22Rv1 (cell line): ENCODE data around the gene CEBPE.

Source experiments
- H3K27ac ChIP-seq: fragments of 450-650 bp; 2 replicates; pipeline ENCODE4 v1.5.1; 2017
- ZFX ChIP-seq: fragments of 450-650 bp; IDR thresholded peaks from 2 replicates; pipeline ENCODE4 v1.6.1; 2017; ENCODE audit warnings: antibody characterized with exemption, borderline replicate concordance
- TF ChIP-seq, protein P1 (sequence below): fragments of 450-650 bp; IDR thresholded peaks from 2 replicates; pipeline ENCODE4 v1.5.1; 2017; ENCODE audit warnings: mild to moderate bottlenecking

The CEBPE gene

DNA sequence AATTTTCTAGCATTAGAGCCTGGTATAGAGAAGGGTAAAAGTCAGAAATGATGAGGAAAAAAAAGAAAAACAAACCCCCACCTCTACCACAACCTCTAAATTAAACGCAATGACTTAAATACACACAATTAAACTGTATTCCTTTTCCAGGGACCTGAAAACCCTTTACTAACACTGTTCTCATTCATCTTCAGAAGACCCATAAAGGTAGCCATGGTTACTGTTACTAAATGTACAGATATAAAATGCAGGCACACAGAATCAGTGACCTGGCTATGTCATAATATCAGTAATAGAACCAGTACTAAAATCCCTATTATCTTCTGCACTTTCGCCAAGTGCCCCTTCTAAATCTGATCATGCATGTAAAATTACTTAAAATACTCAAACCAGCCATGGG lies 25.5 kb downstream of the CEBPE start:
- peak overlapping the region; percentile 92; the same call in 1 of the 2 replicates for H3K27ac ChIP-seq

DNA sequence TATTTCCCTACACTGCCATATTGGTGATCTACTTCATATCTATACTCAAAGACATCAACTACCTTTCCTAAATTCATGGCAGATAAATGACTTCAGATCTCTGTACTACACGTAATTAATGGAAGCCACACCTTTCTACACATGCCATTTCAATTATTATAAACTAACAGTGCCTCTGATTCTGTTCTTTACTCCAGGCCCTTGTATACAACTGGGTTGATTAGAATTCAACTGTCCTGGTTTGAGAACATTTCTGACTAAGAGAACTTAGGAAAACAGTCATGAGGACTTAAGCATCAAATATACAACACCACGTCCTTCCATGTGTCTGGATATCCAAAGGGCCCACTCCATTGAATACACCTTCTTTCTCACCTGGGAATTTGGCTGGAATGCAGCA lies 26.0 kb downstream of the CEBPE start:
- no peak overlapping the region for H3K27ac ChIP-seq
- TF ChIP-seq, protein P1, sequence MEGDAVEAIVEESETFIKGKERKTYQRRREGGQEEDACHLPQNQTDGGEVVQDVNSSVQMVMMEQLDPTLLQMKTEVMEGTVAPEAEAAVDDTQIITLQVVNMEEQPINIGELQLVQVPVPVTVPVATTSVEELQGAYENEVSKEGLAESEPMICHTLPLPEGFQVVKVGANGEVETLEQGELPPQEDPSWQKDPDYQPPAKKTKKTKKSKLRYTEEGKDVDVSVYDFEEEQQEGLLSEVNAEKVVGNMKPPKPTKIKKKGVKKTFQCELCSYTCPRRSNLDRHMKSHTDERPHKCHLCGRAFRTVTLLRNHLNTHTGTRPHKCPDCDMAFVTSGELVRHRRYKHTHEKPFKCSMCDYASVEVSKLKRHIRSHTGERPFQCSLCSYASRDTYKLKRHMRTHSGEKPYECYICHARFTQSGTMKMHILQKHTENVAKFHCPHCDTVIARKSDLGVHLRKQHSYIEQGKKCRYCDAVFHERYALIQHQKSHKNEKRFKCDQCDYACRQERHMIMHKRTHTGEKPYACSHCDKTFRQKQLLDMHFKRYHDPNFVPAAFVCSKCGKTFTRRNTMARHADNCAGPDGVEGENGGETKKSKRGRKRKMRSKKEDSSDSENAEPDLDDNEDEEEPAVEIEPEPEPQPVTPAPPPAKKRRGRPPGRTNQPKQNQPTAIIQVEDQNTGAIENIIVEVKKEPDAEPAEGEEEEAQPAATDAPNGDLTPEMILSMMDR: no peak
- no peak for TF ChIP-seq ZFX

More for the DNA sequence above, 25.5 kb downstream of the CEBPE start:
- TF ChIP-seq, protein P1: no peak
- TF ChIP-seq ZFX: no peak

DNA sequence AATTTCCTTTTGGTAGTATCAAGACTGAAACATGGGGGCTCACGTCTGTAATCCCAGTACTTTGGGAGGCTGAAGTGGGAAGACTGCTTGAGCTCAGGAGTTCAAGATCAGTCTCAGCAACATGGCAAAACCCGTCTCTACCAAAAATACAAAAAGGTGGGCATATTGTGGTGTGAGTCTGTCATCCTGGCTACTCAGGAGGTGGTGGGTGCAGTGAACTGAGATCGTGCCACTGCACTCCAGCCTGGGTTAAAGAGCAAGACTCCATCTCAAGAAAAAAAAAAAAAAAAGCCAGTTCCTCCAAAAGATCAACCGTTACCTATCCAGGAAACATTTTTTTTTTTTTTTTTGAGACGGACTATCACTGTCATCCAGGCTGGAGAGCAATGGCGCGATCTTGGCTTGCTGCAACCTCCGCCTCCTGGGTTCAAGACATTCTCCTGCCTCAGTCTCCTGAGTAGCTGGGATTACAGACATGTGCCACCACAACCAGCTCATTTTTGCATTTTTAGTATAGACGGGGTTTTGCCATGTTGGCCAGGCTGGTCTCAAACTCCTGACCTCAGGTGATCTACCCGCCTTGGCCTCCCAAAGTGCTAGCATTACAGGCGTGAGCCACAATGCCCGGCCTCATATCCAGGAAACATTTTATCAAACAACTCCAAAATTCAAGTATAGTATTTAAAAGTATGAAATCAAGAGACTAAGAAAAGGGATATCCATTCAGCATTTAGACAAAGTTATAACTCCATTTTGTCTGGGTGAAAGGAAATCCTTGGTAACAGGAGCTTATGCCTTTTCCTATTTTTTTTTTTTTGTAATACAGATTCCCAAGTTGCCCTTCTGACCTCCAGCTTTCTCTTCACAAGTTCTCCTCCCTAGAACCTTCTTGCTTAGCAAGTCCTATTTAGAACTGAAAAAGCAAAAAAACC lies 27.5 kb downstream of the CEBPE start:
- H3K27ac ChIP-seq: no peak overlapping the region
- no peak for TF ChIP-seq ZFX
- TF ChIP-seq, protein P1: no peak

DNA sequence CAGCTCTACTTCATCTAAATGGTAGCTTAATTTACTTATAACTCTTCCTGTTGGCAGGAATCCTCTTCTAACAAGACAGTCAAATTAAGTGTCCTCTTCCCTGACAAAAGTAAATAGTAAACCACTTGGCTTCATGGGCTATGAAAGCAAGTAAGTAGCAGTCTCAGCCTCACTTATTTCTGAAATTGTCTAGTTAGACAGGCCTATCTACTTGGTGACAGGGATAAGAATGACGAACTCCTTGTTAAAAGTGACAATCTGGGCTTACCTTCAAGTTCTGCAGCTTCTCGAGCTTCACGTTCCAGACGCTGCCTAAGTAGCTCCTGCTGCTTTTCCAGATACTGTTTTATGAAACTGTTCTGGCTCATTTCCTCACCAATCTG lies 28.8 kb downstream of the CEBPE start:
- peak overlapping the region; percentile 3; the same call in 1 of the 2 replicates for H3K27ac ChIP-seq
- TF ChIP-seq, protein P1: no peak
- TF ChIP-seq ZFX: no peak

DNA sequence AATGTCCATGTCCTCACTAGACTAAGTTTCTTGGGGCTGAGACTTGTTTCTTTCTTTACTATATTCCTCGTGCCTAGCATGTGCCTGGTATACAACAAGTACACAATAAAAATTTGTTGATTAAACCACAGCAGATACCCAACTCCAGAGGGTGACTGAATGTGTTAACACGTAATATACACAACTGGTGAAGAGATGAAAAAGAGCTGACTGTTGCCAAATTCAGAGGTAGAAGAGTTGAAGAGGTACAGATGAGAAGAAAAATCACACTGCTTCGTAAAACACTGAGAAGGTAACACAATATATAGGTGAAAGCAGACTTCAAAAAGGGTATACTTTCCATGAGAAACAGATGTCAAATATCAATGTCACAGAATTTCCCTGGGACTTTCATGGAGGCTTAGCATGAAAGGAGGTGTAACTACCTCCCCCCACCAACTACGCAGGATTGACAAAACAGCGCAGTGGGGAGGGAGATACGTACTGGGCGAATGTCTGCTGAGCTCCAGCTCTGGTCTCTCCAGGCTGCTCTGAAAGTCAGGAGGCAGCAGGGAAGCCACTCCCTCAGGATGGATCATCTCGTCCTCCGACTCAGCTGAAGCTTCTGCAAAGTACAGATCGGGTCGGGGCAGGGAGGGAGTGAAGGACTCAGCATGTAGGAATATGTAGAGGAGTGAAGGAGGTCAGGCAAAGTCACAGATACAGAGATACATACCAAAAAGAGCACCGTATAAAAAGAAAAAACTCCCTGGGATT lies 29.4 kb downstream of the CEBPE start:
- peak overlapping the region; percentile 3; the same call in 1 of the 2 replicates for H3K27ac ChIP-seq

DNA sequence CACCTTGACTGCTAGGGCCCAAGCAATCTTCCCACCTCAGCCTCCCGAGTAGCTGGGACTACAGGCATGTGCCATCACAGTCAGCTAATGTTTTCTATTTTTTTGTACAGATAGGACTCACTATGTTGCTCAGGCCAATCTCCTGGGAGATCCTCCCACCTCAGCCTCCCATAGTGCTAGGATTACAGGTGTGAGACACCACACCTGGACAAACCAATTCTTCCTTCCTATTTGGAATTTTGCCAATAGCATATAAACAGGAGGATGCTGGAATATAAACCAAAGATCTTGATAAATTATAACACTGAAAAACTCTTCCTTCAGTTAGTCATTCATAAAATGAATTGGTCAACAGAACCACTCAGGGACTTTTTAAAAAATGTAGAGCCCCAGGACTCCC lies 32.5 kb downstream of the CEBPE start:
- no peak overlapping the region for H3K27ac ChIP-seq
- no peak for TF ChIP-seq ZFX
- TF ChIP-seq, protein P1: no peak

More for the DNA sequence above, 29.4 kb downstream of the CEBPE start:
- TF ChIP-seq, protein P1: no peak
- TF ChIP-seq ZFX: no peak
